ENCODE results near the gene TMEM26.

TMEM26 gene

DNA sequence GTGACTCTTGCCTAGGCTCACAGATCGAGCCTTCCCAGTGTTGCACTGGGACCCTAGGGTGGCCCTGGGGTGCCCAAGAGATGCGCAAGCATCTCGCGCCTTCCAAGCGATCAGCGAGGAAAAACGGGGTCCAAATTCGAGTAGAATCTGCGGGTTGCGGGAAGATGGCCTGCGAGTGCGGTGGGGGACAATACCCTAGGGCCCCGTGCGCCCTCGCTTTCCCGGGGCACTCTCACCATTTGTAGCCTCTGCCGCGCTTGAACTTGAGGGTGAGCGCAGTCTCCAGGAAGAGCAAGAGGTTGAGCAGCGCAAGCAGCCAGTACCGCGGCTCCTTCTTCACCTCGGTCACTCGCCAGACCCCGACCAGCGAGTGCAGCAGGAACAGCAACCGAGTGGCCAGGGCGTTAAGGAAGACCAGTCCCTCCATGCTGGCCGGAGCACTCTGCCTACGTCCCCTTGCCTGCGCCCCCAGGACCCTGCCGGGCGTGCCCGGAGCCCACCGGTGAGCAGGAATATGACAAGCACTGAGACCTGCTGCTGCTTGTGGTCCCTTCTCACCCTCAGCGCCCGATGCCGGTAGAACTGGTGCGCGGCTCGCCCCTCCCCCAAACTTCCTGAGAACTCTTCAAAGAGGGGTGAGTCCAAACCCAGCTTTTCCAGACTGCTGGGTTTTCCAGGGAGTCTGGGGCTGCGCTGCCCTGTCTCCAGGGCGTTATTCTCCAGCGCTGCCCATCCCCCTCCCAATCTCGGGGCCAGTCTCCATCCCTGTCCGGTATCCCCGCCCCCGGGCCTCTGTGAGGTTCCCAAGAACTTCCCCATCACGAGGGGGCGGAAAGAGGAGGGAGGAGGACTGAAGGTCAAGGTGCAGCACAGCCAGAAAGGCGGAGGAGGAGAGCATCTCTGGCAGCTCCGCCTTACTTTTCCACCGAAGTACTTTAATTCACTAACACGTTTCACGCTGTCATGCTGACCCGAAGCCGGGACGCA lies at the start of gene TMEM26:
Gene TMEM26, minus strand, starts transcription at position 727 of the 987 bp plus-strand sequence. Its CDS starts 300 bp downstream, at position 427.
- DNase-seq (ENCODE audit: low read depth), result no peak

DNA sequence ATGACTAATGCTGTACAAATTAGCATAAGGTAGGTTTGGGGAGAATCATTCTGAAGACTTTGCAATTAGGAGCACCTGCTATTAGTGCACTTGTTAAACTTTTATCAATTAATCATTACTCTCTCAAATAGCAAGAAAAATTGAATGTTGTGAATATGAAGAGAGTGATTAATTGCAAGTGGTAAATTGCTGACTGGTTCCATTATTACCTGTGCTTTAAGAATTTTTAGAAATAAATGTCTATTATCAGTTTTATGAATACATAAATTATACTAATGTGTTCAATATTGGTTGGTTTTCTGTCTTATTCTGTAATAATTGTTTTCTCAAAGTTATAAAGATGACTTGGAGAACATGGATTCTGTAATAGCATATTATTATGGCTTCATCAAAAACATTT lies 47.3 kb upstream of the TMEM26 start:
- DNase-seq (ENCODE audit: low read depth), result no peak

DNA sequence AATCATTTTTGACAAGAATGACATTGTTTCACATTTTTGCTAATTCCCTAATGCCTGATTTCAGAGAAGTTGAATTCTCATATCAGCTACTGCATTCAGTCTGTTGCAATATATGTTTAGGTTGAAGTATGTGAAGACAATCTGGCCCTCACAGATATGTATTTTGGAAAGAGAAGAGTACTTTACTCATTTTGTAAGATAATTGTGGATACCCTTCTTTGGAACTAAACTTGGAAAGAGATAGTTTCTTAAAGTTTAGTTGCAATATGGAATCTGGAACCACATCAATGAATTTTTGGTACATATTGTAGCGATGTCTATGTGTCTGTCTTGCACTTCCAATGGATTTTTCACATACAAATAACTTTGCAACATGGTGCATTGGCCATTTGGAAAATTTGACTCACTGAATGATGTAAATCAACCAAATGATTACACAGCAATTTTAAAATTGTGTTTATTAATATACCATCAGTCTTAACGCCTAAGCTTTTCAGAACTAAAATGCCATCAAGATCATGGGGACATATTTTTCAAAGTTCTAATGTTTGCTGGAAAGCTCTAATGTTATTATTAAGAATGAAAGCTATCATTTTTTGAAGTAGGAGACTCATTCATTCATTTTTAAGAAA lies 39.3 kb upstream of the TMEM26 start:
- no peak for DNase-seq (ENCODE audit: low read depth)

DNA sequence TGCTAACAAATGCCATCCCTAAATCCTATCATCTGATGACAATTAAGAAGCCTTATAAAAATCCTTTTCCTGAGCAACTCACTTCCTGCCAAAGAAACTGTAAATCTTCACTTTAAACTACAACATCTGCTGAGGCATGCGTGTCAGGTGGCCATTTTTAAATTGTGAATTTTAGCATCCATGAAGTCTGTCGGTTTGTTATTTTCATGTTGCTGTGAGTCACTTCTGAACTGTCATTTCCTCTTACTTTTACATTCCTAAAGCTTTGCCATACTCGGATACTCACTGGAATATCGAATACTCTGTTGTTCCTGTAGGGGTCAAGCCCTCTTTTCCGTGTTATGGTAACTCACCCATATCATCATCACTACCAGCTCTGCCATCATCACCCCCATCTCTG lies 34.3 kb upstream of the TMEM26 start:
- no peak for DNase-seq (ENCODE audit: low read depth)

DNA sequence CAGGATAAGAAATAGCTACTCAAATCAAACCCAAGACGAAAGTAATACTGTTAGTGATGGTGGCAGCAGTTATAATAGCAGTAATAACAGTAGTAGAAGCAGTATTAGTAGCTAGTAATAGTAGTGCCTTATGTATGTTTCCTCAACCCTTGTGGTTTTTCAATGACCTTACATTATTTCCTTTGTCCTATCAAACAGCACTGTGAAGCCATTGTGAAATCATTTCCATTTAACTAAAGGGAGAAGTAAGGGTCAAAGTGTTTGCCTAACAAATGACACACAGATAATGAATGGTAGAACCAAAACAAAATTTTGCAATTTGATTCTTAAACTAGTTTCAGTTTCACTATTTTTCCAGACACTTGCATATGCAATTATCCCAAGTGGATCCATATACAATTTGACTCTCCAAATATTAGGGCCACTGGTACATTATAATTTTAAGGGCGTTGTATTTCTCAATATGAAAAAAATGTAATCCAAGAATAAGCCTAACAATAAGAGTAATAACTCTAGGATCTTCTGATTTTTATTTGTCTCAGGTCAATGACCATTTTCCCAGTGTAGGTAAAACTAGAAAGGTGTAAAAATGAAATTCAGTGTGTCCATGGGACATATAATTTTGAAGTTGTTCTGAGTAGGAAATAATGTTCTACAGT lies 33.7 kb upstream of the TMEM26 start:
- DNase-seq (ENCODE audit: low read depth), result no peak

DNA sequence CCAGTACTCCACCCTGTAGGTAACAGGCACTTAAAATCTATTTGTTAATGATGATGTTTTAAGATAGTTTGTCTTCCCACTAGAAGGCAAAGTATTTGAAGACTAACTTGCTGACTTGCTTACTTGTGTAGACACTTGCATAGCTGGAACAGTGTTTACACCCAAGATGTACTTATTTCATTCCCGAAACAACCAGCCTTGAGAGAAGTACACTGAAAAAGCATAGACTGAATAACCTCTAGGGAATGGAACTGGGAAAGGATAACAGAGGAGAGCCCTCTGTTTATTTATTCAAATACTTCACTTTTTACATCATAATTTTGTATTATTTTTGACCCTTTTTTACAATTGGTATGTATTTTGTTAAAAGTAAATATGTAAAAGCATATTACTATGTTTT lies 33.1 kb upstream of the TMEM26 start:
- DNase-seq (ENCODE audit: low read depth), result no peak

DNA sequence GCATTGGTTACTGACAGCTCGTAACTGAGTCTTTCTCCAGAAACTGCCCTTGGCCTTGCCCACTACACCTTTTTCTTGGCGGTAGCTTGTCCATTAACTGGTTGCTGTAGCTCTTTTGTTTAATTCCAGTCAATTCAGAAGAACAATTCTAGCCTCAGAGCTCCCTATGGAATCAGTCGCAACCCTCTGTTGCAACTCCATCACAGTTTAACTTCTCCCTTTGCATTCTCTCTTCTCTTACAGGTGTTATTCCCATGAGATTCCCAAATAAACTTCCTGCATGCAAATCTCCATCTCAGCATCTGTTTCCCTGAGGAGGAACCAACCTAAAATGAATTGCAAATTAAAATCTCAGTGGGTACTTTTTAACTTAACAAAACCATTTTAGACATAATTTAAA lies 28.4 kb upstream of the TMEM26 start:
- no peak for DNase-seq (ENCODE audit: low read depth)

DNA sequence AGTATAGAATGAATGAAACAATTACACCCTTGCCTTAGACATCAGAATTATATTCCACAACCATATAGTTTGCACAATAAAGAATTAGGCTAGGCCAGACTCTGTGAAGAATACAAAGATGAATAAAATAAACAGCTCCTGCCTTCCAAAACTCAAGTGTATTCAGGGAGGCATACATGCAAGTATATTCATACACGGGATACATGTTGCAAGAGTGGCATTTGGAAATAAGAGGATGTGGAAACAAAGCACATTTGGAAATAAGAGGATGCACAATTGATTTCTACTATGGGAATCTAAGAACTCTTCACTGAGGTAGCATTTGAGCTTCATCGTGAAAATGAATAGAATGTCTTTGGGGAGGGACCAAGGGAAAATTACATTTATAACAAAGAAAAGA lies 27.0 kb upstream of the TMEM26 start:
- no peak for DNase-seq (ENCODE audit: low read depth)

DNA sequence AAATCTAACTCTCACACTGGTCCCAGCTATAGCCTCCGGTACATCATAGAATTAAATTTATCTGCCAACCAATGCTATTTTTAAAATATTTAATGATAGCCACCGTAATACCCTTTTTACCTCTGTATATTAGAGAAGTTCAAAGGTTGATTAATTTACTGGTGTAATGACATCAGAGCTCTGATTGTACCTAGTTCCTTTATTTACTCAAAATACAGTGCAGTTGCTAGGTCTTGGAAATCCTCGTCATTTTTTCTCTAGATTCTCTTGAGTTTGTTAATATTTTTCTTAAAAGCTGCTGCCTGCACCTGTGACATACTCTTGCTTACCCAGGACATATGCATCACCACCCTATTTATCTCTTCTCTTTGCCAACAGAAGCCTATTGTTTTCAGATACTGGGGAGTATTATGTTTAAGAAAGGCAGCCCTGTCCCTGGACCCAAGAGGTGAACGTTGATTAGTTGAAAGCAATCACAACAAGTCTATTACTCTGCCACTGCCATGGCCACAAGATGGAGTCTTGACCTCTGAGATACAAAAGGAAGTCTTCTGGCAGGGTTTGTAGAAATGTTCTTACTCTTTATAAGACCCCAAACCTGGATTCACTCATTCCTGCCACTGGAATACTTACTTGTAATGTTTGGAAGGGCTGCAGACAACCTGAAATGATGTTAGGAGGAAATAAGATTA lies 25.6 kb upstream of the TMEM26 start:
- no peak for DNase-seq (ENCODE audit: low read depth)

DNA sequence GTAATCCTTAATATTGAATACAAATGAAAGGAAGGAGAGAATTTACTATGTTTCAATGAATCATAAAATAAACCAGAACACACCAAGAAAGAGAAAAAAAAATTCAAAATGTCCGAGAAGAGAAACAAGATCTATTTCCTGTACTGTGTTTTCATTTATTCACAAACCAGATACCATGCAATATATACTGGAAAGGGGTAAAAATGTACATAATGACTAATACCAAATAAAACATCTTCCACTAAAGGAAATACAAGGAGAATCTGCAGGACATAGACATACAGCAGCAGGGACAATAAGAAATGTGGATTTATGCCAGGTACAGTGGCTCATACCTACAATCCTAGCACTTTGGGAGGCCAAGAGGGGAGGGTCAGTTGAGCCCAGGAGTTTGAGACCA lies 24.3 kb upstream of the TMEM26 start:
- DNase-seq (ENCODE audit: low read depth), result no peak

DNA sequence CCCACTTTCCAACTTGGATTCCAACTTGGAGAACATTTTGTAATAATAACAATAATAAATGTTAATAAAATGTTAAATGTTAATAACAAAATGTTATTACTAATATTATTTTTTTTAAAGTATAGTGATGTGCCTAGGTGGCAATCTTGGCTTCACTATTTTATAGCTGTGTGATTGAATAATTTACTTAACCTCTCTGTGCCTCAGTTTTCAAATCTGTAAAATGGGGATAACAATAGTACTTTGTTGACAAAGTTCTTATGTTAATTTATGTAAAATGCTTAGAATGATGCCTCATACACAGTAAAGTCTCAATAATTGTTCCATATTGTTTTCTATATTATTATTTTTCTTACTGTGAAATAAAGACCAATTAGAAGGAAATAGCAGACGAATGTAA lies 23.3 kb upstream of the TMEM26 start:
- DNase-seq (ENCODE audit: low read depth), result no peak

DNA sequence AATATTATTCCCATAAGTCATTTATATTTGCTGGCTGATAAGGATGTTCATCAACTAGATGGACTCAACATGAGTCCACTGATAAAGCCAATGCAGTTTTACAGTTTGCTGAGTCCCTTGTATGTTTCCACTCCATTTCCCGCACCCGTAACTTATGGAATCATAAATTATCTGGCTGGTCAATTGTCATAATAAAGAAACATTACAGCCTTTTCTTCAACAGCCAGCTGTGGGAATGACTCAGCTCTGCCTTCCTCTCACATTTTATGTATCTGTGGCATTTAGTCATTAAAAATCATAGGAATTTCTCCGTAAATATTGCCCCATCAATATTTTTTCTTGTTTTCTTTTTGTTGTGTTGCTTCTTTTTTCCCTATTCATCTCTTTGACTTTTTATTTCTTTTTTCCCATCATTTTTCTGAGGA lies 22.3 kb upstream of the TMEM26 start:
- DNase-seq (ENCODE audit: low read depth), result no peak

DNA sequence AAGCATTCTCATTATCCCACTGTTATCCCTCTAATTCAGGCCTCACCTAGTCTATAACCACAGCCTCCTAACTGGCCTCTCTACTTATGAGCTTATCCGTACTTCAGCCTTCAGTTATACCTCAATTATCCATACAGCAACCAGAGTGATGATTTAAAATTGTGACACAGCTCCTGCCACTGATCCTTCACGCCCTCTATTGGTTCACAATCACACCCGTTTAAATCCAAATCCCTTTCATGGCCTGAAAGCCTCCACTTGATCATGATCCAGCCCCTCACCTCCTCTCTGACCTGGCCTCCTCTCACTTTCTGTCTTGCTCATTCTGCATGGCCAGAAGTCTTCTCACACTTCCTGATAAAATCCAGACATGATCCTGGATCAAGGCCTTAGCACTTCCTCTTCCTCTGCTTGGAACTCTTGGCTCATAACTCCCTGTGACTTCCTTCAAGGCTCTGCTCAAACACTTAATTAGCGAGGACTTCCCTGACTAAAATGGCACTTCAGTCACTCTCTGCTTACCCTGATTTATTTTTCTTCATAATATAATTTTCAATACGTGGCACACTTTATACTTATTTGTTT lies 19.0 kb upstream of the TMEM26 start:
- DNase-seq (ENCODE audit: low read depth), result no peak

DNA sequence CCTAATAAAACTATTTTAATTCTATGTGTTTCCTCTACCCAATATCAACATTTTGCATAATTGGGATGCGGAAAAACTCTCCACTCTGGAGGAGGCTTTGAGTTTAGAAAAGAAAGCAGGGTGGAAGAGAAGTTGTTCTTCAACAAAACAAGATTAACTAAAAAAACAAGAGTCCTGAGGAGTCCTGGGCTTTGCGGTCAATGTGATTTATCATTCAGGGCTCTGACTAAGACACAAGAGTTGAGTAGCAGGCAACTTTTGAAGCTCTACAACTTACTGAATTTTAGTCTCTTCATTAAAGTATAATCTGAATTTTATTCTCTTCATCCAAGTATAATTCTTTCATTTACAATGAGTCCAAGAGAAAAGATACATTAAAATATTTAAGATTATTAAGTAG lies 18.3 kb upstream of the TMEM26 start:
- no peak for DNase-seq (ENCODE audit: low read depth)

DNA sequence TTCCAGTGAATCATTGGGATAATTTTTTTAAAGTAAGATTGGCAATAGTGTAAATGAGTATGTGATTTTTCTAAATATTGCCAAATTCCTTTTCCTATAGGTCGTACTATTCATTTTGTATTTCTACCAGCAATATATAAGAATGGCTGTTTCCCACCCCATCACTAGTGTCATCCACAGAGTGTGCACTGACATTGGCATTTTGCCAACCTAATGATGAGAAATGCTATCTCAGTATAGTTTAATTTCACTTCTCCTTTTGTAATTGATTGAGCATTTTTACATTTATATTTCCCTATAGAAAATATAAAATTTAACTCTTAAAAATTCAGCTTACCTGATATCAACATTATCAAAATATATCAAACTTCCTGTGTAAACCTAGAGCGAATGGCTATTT lies 17.6 kb upstream of the TMEM26 start:
- no peak for DNase-seq (ENCODE audit: low read depth)

DNA sequence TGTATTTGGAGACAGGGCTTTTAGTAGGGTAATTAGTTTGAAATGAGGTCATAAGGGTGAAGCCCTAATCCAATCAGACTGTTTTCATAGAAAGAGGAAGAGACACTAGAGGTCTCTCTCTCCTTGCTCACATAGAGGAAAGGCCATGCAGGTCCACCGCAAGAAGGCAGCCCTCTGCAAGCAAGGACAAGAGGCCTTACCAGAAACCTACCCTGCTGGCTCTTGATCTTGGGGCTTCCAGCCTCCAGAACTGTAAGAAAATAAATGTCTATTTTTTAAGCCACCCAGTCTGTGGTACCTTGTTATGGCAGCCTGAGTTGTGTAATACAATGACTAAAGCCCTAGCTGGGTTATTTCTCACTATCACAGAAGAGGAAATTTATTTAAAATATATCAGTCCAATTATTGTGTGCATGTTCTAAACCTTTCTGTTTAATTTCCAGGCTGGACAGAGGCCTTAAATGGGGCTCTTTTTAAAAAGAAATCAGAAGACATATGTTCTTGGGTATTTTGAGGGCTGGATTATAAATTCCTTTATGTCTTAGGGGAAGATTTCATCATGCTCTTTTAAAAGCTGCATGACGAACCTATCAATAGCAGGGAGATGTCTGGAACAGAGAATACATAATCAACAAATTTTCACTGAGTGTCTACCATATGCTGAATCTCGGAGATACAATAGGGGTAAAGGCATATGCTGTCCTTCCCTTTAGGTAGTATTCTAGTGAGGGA lies 12.9 kb upstream of the TMEM26 start:
- no peak for DNase-seq (ENCODE audit: low read depth)

DNA sequence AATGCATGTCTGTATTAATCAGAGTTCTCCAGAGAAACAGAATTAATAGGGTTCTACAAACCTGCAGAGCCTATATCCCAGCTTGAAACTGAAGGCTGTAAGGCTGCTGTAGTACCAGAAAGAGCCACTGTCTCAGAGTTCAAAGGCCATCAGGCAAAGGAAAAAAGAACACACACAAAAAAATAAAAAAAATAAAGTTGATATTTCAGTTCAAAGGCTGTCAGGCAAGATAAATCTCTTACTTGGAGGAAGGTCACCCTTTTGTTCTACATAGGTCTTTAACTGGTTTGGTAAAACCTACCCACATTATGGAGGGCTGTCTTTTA lies 12.0 kb upstream of the TMEM26 start:
- DNase-seq (ENCODE audit: low read depth), result no peak

DNA sequence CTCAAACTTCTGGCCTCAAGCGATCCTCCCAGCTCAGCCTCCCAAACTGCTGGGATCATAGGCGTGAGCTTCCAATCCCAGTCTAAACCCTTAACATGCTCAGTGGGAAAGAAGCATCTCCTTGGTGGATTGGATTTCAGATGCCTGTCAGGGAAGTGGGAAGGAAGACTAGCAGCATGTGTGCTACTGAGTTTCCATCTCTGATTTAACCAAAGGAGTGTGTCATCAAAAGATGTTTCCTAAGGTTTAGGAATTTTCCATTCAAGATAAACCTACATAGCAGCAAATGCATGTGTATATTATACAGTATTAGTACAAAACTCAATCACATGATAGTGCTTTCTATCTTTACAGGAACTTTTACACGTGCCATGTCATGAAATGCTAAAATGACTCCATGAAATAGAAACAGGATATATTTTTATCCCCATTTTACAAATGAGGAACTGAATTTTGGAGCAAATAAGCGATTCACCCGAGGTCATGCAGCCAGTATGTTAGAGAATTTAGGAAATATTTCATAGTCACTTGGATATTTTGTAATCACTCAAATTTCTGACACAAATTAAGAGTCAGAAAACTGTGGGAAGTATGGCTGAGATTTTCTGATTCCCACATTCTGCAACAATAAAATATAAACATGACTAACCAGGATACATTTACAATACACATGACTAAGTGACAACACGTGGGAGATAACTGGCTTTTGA lies 11.4 kb upstream of the TMEM26 start:
- no peak for DNase-seq (ENCODE audit: low read depth)

DNA sequence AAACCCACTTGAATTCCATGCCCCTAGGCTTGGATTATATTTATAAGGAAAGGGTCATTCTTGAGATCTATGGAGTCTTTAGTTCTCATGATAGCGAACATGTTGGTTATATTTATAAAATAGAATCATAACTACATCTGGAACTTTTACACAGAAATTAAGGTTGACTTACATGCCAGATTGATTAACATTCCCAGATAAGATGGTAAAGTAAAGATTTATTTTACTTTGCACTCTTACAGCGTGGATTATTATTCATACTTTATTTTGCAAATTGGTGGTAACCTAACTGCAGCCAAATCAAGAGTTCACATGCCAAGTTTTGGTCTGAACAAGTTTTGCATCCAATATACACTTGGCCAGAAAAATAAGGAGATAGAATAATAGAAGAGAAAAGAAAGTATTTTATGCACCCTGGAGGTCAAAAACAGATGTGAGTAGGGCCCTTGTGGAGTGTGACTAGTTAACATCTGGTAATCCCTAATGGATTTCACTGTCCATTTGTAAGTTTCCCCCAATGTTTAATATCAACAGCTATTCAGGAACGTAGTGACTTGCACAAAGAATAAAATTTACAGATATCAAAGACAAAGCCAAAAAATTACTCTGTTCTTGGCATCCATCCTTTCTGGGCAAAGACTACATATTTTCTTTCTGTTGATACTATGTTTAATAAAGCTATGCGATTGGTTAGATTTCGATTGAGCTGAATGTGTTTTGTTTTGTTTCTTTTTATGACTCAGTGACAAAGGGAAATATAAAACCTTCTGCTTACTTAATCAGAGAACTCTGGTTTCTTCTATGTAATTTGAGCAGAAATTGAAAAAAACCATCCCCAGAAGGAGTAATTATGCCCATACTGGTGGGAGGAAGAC lies 10.1 kb upstream of the TMEM26 start:
- no peak for DNase-seq (ENCODE audit: low read depth)

DNA sequence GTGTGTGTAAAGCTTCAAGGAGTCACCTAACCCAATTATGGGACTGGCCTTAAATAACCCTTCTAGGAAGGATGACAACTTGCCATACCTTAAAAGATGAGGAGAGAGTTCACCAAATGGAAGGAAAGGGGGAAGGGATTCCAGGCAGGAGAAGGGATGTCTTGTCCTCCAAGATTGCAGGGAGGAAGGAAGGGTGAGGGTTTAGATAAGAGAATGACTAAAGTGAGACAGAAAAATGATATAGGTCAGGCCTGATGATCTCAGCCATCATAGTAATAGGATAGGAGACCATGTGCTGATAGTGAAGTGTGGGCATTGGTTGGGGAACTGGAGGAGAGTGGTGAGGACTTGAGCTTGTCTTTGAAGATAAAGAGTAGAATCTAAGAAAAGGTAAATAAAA lies 7.7 kb upstream of the TMEM26 start:
- no peak for DNase-seq (ENCODE audit: low read depth)

Data from stimulated activated CD8-positive, alpha-beta memory T cell treated with anti-CD3 and anti-CD28 coated beads, Interleukin-12 subunit alpha, Interleukin-12 subunit beta, amount 100 ng/mL, for 1 hour (primary cell).